Measurements from ENCODE around the gene VAPB.
"Not testable (repeated sequence)": the region's sequence is repeated elsewhere in the genome, so short reads cannot be mapped to it uniquely, and the experiment has no call there.

Gene VAPB

DNA sequence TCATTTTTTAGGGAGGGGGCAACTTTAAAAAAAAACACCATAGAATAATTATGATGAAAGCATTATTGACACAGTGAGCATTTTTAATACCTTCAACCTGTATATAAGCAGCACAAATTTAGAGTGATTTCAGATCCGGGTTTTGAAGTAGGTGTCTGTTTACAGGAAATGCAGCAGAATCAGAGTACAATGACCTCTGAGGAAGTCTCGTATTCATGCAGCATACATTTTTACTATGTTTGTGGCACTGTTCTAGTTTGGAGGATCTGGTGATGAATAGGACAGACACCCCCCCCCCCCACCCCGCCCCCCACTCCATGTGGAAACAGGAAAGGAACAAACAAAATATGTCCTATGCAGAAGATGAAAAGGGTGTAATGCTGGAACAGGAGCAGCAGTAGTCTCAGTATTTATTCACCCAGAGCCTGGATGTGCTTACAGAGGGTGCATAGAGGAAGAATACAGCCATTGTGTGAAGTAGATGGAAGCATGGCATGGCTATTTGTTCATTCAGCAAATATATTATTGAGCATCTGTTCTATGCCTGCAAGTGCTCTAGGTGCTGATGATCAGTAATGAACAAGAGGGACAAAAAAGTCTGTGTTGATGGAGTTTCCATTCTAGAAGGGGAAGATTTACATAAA, 19.7 kb downstream of the VAPB start:
- no peak for DNase-seq

DNA sequence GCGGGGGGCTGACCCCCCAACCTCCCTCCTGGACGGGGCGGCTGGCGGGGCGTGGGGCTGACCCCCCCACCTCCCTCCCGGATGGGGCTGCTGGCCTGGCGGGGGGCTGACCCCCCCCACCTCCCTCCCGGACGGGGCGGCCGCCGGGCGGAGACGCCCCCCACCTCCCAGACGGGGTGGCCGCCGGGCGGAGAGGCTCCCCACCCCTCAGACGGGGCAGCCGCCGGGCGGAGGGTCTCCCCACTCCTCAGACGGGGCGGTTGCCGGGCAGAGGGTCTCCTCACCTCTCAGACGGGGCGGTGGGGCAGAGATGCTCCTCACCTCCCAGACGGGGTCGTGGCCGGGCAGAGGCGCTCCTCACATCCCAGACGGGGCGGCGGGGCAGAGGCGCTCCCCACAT, 25.2 kb downstream of the VAPB start:
- DNase-seq, result not testable (repeated sequence)

DNA sequence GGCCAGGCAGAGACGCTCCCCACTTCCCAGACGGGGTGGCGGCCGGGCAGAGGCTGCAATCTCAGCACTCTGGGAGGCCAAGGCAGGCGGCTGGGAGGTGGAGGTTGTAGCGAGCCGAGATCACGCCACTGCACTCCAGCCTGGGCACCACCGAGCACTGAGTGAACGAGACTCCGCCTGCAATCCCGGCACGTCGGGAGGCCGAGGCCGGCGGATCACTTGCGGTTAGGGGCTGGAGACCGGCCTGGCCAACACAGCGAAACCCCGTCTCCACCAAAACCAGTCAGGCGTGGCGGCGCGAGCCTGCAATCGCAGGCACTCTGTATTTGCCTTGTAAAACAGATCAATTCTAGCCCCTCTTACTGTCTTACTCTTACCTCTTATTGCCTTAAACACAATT, 25.8 kb downstream of the VAPB start:
- DNase-seq, result not testable (repeated sequence)

DNA sequence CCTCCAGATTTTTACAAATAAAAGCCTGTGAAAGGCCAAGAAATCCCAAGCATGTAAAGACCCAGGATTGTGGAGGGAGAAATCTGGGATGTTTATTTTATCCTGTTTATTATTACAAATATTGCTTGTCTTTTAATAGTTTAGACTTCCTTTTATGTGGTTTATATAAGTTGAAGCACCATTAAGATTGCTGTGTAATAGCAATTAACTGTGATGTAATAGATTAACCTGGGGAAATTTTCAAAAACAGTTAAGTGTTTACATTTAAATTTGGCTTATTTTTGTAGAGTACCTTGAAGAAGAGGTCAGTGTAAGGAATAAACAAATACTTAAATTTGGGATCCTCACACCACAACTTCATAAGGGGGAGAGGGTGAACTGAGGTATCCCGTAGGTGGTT, 27.0 kb downstream of the VAPB start:
- DNase-seq, result no peak

DNA sequence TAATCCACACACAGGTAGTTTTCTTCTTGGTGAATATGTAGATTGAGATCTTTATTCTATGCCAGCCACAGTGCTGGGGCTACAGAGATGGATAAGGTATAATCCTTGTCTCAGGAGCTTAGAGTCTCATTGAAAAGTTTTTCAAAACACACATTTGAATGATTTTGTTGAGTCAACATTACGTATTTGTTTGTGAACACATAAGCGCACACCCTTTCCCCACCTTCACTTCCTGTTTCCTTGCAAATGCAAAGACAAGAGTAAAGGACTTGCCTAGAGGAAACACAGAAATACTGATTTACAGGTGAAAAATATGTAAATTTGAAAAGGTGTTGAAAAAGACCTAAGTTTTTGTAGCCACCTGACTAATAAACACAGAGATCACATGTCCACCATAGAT, 27.8 kb downstream of the VAPB start:
- DNase-seq, result no peak

DNA sequence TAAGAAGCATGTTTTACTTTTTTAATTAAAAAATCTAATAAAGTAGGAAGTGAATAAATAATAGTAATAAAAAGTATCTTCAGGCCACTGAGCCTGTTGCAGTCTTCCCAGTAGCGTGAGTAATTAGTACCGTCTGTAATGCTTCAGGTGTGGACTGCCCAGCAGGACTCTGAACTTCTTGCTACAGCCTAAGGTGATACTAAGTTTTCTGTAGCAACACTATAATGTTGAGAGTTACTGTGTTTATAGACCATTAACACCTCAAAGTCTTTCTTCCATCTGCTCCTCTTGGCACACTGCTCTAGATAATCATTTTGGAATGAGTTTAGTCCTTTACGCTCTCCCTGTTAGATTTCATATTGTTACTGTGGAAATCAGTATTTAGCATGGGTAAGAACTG, 28.4 kb downstream of the VAPB start:
- DNase-seq, result no peak

DNA sequence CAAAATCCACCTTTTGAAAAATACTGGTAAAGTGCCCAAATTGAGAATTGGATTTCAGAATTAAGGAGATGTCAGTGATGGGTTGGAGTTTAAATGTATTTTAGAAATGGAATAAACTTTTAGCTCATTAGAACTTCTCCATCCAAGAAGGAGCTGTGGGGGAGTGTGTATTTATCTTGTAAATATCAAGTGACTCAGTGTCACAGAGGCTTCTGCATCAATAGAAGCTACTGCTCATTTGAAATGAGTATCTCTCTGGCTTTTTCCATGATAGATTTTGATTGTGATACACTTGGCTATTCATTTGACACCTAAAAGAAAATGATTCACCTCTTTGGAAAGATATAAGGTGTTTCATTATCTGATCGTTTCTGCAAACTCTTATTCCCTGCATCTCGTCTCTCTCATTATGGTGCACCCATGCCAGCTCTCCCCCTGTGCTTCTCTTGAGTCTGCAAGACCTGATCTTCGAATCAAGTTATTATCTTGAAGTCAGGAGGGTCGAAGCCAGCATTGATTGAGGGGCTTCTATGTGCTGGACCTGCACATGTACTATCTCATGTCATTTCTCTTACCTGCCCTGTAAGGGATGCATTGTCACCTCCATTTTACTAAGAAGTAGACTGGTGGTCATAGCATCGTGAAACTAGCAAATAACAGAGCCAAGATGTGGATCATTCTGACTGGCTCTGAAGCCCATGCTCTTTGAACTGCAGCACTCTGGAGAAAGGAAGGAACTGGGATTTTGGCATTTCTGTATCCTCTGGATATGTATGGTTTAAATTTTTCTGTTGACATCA, 30.1 kb downstream of the VAPB start:
- no peak for DNase-seq

DNA sequence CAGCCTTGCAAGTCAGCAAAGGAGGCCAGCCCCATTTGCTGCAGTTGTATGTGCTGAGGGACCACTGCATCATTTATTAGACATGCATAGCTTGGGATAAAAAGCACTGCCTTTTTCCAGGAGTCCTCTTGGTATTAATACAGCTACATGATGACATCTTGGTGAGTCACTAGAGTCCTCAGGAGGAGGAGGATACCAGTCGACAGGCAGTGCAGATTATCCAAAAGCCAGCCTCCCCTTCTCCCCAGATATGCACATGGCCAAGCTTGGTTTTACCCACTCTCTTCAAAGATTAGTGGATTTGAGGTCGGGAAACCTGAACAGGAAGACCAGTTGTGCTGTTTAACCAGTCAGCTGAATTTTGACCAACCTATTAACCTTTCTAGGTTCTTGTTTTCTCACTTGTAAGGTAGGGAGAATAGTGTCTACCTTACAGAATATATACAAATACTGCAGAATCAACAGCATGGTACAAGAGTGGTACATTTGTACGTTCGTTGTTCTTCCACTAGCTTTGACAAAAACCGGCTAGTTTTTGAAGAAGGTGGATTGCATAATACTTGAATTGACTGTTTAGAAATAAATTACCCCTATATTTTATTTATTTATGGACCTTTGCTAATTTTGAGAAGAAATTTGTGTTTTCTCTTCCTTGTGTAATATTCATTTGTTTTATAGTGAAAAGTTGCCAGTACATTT, 31.9 kb downstream of the VAPB start:
- DNase-seq, result no peak

DNA sequence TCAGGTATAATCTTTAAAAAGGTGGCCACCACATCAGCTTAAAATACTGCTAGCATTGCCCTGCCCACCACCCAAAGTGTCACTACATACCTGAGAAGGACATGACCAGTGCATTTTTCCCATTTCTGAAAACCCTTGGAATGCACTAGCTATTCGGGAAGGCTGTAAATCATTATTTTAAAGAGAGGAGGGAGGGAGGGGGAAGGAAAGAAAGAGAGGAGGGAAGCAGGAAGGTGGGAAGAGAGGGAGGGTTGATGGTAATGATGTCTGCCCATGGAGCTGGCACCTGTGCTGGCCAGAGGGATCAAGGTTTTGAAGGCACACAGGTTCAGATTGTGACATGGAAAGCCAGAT, 32.4 kb downstream of the VAPB start:
- no peak for DNase-seq

DNA sequence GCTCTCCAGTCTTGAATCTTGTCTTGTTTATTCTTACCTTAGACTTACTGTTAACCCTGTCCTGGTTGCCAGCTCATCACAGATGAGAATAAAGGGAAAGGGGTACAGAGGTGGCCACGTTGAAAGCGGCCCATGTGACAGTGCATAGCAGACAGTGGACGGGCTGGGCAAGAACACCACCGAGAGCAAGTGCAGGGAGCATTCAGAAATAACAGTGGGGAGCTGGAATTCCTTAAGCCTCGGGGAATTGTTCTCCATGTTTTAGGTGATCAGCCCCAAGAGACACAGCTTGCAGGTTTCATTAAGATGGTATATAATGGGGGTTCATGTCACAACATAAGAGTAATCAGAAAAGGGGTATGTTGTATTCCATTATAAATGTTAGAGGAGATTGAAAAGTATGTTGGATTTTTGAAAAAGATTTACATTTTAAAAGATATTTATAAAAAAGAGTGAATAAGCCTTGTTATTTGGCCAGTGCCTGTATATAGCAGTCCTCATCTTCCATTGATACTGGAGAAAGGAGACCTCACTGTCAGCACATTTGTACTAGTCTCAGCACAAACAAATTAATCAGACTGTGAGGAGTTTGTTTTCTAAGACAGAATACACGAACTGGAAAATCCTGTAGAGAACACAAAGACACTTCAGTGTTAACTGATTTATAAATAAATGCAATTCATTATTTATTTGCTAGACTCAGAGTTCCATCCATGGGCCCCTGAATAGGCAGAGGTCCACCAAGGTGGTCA, 35.4 kb downstream of the VAPB start:
- no peak for DNase-seq

DNA sequence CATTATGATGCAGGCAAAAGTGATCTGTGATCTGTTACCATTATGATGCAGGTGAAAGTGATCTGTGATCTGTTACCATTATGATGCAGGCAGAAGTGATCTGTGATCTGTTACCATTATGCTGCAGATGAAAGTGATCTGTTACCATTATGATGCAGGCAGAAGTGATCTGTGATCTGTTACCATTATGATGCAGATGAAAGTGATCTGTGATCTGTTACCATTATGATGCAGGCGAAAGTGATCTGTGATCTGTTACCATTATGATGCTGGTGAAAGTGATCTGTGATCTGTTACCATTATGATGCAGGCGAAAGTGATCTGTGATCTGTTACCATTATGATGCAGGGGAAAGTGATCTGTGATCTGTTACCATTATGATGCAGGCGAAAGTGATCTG, 38.5 kb downstream of the VAPB start:
- not testable (repeated sequence) for DNase-seq

DNA sequence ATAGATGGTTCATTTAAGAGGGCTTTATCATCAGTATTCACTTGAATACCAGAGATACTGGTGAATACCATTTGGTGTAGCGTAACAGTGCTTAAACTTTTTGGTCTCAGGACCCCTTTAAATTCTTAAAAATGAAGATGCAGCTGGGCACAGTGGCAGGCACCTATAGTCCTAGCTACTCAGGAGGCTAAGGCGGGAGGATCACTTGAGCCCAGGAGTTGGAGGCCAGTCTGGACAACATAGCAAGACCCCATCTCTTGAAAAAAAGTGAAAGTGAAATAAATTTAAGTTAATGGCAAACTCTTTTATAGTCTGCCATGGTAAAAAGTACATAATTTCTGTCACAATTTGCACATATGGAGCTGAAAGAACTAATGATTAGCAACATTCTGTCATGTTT, 39.3 kb downstream of the VAPB start:
- no peak for DNase-seq

DNA sequence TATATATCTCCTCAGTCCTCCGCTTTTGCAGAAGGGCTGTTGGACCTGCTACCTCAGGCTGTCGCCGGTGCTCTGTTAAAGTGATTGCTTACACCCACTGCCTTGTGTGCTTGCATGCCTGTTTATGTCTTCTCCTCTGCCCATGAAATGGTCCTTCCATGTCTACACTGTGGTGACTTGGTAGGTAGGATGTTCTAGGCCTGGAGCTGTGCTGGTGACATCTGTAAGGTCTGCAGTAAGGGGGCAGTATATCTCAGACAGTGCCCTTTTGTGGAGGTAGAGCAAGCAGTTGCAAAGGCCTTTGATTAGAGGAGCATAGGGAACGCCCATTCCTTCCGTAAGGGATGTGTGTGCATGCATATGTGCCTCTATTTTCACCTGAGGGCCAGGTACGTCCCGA, 40.3 kb downstream of the VAPB start:
- no peak for DNase-seq

DNA sequence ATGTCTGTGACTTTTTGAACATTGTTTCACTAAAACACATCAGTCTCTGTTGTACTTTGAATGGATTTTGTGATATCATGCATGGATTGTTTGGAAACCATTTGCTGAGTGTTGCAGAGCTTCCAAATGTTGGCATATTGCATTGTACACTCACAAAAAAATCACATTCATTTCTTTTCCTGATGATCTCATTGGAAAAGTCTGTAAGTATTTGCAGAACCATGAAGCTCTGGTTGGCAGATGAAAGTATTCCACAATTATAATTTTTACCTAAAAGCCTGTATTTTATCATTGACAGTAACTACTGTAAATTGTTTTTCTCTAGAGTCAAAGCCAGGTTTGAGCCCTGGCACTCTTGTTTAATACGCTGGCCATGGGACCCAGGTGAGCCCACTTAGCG, 42.1 kb downstream of the VAPB start:
- DNase-seq, result no peak

DNA sequence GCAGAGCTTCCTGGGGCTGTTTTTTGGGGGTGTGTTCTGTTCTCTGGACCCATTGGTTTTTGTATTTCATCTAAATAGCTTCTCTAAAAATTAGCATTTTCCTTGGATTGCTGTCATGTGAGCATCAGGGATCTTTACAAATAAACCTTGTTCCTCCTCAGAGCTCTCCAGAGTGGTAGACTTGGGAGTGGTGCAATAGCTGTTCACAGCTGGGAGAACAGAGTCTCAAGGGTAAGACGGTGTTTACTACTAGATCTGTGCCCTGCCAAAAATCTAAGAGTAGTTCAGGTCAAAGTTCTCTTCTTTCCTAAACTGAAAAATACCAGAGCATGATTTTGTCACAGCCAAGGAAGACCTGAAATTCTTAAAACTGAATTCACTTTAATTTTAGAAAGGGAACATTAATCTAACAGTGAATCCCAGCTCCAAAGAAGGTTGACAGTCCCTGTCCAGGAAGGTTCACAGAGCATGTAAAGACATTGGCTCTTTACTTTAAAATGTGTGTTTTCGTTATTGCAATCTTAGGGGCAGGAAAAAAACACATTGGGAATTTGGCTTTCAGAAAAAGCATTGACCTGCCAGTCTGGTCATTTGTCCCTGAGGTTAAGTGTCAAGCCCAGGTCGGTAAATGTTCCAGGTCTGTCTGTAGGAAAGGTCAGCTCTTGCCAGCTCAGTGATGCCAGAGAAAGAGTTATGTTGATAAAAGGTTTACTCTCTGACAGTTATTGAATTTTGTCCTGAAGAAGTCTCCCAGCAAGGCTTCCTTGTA, 43.3 kb downstream of the VAPB start:
- no peak for DNase-seq

DNA sequence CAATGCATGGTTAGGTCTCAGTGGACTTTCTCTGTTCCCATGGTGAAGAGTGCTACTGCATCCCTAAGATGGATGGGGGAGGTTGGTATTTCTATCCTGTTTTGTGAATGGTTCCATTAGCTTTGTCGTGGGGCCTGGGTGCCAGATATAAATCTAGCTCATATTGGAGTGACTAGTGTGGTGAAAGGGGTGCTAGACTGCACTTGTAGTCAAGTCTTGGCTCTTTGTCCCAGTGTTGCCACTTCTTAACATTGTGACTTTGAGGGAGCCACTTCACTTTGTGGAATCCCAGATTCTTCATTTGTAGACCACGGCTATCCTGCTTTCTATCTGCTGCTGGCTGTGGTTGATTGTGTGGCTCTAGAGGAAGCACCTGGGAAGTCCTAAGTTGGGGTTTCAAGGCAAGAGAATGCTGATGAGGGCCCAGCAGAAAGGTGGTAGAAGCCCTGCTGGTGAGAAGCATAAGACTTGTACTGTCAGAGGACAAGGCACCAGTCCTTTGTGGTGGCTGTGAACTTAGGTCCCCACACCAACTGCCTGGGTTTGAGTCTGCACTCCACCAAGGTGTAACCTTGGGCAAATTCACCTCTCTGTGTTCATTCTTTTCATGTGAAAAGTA, 44.1 kb downstream of the VAPB start:
- no peak for DNase-seq

DNA sequence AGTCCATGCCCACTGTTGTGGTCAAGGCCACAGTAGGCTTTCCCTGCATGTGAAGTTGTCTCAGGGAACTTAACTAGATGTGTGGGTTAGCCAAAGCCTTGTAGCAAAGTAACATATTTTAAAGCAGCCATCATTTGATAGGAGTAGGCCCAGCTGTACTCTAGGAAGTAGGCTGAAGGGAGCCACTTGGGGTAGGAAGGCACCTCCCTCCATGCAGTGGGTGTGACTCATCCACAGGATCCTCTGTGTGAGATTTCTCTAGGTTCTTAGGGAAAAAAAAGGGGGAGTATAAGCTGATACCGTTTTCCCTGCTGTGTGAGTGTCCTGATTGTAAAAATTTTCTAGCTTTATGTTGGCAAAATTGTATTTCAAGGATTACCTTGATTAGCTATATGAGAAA, 44.7 kb downstream of the VAPB start:
- no peak for DNase-seq

DNA sequence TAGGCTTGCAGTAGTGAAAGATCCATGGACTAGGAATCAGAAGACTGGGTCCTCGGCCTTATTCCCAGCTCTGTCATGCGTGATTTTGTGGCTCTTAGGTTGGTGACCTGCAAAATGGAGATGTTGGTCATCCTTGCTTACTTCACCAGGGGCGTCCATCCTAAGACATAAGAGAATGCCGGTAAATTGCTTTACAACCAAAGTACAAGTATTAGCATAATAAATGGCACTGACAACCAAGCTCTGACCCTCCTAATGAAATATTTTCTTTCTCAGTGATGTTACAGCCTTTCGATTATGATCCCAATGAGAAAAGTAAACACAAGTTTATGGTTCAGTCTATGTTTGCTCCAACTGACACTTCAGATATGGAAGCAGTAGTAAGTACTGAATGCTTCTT, 45.3 kb downstream of the VAPB start:
- DNase-seq, result no peak

DNA sequence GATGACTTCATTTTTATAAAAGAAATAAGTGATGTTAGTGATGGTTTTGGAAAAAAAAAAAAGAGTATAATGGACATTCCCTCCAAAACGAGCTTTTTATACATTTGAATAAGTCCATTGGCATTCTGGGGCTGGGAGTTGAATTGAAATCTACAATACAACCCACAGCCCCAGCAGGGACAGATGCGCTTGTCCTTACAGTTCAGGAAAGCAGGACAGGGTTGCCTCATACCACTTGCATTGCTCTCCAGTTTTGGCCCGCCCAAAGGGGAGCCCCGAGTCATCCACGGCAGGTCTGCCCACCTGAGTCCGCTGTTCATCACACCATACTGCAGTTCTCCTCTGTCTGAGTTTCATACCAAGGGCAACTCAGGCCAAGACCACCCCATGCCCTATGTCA, 46.2 kb downstream of the VAPB start:
- no peak for DNase-seq

DNA sequence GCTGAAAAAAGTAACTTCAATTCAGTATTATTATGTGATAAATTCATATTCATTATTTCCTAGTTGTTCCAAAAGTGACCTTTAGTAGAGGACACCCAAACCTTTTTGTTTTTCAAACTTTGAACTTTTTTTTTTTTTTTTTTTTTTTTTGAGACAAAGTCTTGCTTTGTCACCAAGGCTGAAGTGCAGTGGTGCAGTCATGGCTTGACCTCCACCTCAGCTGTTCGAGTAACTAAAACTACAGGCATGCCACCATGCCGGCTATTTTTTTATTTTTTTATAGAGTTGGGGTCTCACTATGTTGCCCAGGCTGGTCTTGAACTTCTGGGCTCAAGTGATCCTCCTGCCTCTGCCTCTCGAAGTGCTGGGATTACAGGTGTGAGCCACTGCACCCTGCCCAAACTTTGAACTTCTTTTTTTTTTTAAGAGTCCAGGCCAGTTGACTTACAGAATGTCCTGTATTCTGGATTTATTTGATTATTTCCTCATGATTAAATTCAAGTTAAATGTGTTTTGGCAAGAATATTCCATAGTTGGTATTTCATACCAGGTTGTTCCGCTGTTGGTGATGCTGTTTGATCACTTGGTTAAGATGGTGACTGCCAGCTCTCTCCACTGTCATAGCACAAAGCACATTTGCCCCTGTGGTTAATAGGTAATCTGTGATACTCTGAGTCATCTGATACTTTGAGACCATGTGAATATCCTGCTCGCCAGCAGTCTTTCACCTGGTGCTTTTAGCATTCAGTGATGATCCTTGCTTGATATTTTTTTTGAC, 48.0 kb downstream of the VAPB start:
- no peak for DNase-seq
